ENCODE measurements around the gene MYADM. TPM values are rescaled to one million over a fixed set of nuclear protein-coding genes. Genes with fewer than 3 reads are reported as not detected.

The MYADM gene
- polyA plus RNA-seq, 3 donors from 2014 or later, result 20.1 to 40.5 (median 34.0) TPM

DNA sequence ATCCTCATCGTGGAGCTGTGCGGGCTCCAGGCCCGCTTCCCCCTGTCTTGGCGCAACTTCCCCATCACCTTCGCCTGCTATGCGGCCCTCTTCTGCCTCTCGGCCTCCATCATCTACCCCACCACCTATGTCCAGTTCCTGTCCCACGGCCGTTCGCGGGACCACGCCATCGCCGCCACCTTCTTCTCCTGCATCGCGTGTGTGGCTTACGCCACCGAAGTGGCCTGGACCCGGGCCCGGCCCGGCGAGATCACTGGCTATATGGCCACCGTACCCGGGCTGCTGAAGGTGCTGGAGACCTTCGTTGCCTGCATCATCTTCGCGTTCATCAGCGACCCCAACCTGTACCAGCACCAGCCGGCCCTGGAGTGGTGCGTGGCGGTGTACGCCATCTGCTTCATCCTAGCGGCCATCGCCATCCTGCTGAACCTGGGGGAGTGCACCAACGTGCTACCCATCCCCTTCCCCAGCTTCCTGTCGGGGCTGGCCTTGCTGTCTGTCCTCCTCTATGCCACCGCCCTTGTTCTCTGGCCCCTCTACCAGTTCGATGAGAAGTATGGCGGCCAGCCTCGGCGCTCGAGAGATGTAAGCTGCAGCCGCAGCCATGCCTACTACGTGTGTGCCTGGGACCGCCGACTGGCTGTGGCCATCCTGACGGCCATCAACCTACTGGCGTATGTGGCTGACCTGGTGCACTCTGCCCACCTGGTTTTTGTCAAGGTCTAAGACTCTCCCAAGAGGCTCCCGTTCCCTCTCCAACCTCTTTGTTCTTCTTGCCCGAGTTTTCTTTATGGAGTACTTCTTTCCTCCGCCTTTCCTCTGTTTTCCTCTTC is 6.3 kb downstream of the MYADM start:
- Mint-ChIP-seq H3K9me3 (no peaks in the 10 kb centered on the region), H3K4me3 (peak overlapping the region in 3 of 5 donors; percentile 22 to 42 (median 33)), H3K36me3 (peaks cover 15 to 22% (median 20%) of the 10 kb centered on the region in 3 donors), H3K27me3 (ENCODE audit: low read depth in 3 of 3) (peaks cover 26 to 47% (median 28%) of the 10 kb centered on the region in 3 donors), H3K4me1 (peaks cover 34 to 40% of the 10 kb centered on the region in 2 donors), H3K27ac (peak overlapping the region; percentile 61 to 94 (median 81))
- DNase-seq, result no peak

- peaks cover 34 to 41% of the 10 kb centered on the region in 2 donors for H3K4me1 Mint-ChIP-seq
- no peak for DNase-seq
- peaks cover 21 to 43% (median 25%) of the 10 kb centered on the region in 3 donors for H3K27me3 Mint-ChIP-seq (ENCODE audit: low read depth in 3 of 3)
- H3K9me3 Mint-ChIP-seq, result no peaks in the 10 kb centered on the region
- peak overlapping the region; percentile 5 to 59 (median 42) for H3K4me3 Mint-ChIP-seq
- H3K27ac Mint-ChIP-seq, result peak overlapping the region; percentile 61 to 94 (median 80)
- H3K36me3 Mint-ChIP-seq, result peaks cover 15 to 22% (median 20%) of the 10 kb centered on the region in 3 donors
Measured at GRCh38 chr19:53874606-53874990, 6.9 kb downstream of the MYADM start.

GRCh38 chr19:53875602-53876325 is 8.1 kb downstream of the MYADM start:
- DNase-seq, result no peak
- Mint-ChIP-seq H3K27ac (peak overlapping the region in 1 of 6 donors; percentile 17), H3K36me3 (peaks cover 15 to 22% (median 20%) of the 10 kb centered on the region in 3 donors), H3K4me3 (no peak overlapping the region), H3K4me1 (peaks cover 29 to 35% of the 10 kb centered on the region in 2 donors), H3K27me3 (ENCODE audit: low read depth in 3 of 3) (peaks cover 16 to 37% (median 19%) of the 10 kb centered on the region in 3 donors), H3K9me3 (no peaks in the 10 kb centered on the region)

DNA sequence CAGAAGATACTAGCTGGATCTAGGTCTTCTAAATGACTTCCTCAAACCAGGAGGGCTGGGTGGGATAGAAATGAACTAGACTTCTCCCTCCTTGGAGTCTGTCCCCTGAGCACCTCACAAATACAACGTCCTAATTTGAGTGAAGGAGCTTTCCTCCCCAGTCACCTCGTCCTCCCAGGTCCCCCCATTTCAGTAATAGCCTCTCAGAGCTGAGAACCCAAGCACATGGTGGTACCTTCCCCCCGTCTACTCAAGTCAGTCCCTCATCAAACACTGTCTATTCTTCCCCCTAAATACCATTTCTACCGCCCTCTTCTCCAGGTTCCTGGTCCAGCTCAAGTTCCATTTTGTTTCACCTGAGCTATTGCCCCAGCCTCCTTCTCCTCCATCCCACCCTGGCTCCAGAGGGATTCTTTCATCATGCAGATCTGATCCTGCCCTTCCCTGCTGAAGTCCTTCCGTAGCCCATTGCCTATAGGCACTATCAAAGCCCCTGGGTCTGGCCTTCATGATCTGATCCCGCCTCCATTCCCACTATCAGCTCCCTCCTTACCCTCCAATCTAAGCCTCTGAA is 9.1 kb downstream of the MYADM start:
- Mint-ChIP-seq H3K4me3 (no peak overlapping the region), H3K36me3 (peaks cover 15 to 22% (median 20%) of the 10 kb centered on the region in 3 donors), H3K27ac (peak overlapping the region in 1 of 6 donors; percentile 0)

DNA sequence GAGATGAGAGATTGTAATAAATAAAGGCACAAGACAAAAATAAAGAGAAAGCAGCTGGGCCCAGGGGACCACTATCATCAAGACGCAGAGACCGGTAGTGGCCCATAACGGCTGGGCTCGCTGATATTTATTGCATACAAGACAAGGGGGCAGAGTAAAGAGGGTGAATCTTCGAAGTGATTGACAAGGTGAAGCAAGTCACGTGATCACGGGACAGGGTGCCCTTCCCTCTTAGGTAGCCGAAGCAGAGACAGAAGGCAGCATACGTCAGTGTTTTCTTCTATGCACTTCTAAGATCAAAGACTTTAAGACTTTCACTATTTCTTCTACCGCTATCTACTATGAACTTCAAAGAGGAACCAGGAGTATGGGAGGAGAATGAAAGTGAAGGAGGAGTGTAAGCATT is 9.7 kb downstream of the MYADM start:
- Mint-ChIP-seq H3K4me3 (peak overlapping the region in 1 of 5 donors; percentile 14), H3K4me1 (peaks cover 17 to 28% of the 10 kb centered on the region in 2 donors), H3K36me3 (peaks cover 15 to 22% (median 20%) of the 10 kb centered on the region in 3 donors), H3K27ac (peak overlapping the region in 1 of 6 donors; percentile 43), H3K27me3 (ENCODE audit: low read depth in 3 of 3) (peaks cover 9 to 28% (median 14%) of the 10 kb centered on the region in 3 donors), H3K9me3 (no peaks in the 10 kb centered on the region)
- no peak for DNase-seq

More for the DNA sequence above, 9.1 kb downstream of the MYADM start:
- Mint-ChIP-seq H3K9me3 (no peaks in the 10 kb centered on the region), H3K27me3 (ENCODE audit: low read depth in 3 of 3) (peaks cover 11 to 28% (median 14%) of the 10 kb centered on the region in 3 donors), H3K4me1 (peaks cover 19 to 28% of the 10 kb centered on the region in 2 donors)
- no peak for DNase-seq

- H3K9me3 Mint-ChIP-seq, result no peaks in the 10 kb centered on the region
- peak overlapping the region in 3 of 6 donors; percentile 2 to 58 (median 28) for H3K27ac Mint-ChIP-seq
- peak overlapping the region in 2 of 5 donors; percentile 39 to 66 for H3K4me3 Mint-ChIP-seq
- DNase-seq, result no peak
- peaks cover 11 to 15% (median 11%) of the 10 kb centered on the region in 3 donors for H3K27me3 Mint-ChIP-seq (ENCODE audit: low read depth in 3 of 3)
- H3K4me1 Mint-ChIP-seq, result peaks cover 17 to 26% of the 10 kb centered on the region in 2 donors
- peaks cover 11 to 17% (median 11%) of the 10 kb centered on the region in 3 donors for H3K36me3 Mint-ChIP-seq
Measured at GRCh38 chr19:53878776-53879139, 11.1 kb downstream of the MYADM start.

DNA sequence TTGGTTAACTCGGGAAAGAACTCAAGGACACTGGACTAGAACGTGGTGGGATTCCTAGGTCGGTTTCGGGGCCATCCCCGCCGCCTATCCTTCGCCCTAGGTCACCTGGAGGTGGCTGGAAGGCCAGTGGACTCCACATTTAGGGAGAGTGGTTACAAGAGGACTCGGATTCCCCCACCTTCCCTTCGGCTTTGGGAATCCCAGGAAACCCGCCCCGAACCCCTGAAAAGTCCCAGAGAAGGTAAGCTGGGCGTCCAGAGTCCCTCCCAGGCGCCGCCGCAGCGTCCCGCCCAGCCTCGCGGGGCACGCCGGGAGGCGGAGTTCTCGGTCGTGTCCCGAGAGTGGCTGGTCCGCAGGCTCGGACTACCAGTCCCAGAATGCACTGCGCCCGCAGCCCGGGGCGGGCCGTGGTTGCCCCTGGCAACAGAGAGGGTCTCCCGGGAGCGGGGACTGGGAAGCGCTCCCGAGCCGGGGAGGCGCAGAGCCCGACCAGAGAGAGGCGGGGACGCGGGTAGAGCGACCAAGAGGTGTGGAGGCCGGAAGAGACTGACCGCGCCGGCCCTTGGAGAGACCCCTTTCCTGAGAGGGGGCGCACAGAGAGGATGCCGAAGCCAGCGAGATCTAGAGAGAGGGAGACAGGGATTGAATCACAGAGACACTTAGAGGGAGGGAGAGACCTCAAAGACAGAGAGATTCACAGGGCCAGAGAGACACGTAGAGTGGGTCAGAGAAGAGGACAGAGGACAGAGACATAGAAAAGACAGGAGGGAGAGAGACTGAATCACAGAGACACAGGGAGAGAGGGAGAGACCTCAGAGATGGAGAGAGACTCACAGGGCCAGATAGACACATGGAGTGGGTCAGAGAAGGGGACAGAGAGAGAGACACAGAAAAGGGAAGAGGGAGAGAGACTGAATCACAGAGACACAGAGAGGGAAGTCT is 11.7 kb downstream of the MYADM start:
- DNase-seq, result peak; percentile 69 to 72 (median 69)
- no peaks in the 10 kb centered on the region for H3K9me3 Mint-ChIP-seq
- H3K4me1 Mint-ChIP-seq, result peaks cover 13 to 22% of the 10 kb centered on the region in 2 donors
- H3K36me3 Mint-ChIP-seq, result peaks cover 5 to 11% (median 5%) of the 10 kb centered on the region in 3 donors
- H3K27me3 Mint-ChIP-seq (ENCODE audit: low read depth in 3 of 3), result peaks cover 8 to 11% (median 10%) of the 10 kb centered on the region in 3 donors
- H3K4me3 Mint-ChIP-seq, result peak overlapping the region in 1 of 5 donors; percentile 66
- H3K27ac Mint-ChIP-seq, result peak overlapping the region in 3 of 6 donors; percentile 28 to 62 (median 58)

DNA sequence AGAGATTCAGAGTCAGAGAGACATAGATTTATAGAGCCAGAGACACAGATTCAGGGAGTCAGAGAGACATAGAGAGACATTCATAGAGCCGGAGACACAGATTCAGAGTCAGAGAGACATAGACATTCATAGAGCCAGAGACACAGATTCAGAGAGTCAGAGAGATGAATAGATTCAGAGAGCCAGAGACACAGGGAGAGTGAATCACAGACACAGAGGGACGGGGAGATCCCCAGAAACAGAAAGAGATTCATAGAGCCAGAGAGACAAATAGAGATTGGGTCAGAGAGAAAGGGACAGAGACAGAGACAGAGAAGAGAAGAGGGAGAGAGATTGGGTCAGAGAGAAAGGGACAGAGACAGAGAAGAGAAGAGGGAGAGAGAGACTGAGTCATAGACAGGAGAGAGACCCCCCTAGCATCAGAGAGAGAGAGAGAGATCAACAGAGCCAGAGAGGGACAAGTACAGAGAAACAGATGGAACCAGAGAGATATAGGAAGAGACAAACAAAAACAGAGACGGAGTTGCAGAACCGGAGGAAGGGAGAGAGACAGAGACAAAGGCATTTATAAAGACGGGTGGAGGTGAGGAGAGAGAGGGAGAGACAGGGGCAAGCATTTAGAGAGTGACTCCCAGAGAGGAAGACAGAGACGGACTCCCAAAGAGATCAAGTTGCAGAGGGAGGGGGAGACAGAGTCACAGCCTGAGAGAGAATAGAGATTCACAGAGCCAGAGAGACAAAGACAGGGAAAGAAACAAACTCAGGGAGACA is 13.2 kb downstream of the MYADM start:
- peaks cover 7 to 10% (median 8%) of the 10 kb centered on the region in 3 donors for H3K27me3 Mint-ChIP-seq (ENCODE audit: low read depth in 3 of 3)

DNA sequence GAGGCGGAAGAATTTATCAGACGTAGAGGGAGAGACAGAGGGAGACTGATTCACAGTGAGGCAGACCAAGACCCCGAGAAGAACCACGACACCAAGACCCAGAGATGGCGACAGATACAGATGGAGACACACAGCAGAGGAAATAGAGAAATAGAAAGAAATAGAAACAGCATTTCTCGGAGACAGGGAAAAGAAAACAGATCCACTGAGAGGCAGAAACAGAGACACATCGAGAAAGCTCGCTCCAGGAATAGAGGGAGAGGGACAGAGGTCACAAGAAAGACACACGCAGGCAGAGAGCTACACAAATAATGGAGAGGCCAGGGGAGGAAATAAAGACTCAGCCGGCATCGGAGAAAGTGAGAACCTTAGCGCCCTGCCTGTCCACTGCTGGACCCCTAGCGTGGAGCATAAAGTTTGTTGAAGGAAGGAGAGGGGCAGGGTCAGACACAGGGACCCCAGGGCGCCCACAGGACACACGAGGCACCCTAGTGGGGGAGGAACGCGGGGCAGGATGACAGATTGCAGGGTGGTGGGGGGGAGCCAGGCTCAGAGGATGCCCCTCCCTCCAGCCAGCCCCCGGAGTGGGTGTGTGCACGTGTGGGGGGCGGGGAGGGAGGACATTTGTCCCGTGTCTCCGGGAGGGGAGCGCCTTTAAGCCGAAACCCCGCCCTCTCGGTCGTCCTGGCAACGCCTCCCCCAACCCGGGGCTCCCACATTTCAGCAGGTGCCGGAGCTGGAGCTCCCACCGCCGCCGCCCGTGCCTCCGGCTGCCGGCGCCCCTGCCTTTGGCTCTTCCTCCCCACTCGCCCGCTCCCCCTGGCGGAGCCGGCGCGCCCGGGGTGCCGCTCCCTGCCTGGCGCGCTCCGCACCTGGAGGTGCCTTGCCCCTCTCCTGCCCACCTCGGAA is 14.1 kb downstream of the MYADM start, which contains the start of gene PRKCG:
Gene PRKCG (plus strand): TSS at position 716 of the 909 bp plus-strand sequence. CDS start 298 bp downstream, outside the sequence.
- Mint-ChIP-seq H3K27ac (no peak within 1 kb of the TSS), H3K9me3 (no peaks in the 10 kb centered on the region), H3K36me3 (no peaks in the 10 kb centered on the region), H3K4me1 (peaks cover 6 to 13% of the 10 kb centered on the region in 2 donors), H3K27me3 (ENCODE audit: low read depth in 3 of 3) (peaks cover 6 to 10% (median 8%) of the 10 kb centered on the region in 3 donors), H3K4me3 (peak within 1 kb of the TSS in 3 of 5 donors; percentile 34 to 57 (median 38))
- peak; percentile 48 to 50 (median 49) for DNase-seq

More for the DNA sequence above, 13.2 kb downstream of the MYADM start:
- peaks cover 0 to 2% (median 0%) of the 10 kb centered on the region in 3 donors for H3K36me3 Mint-ChIP-seq
- no peaks in the 10 kb centered on the region for H3K9me3 Mint-ChIP-seq
- DNase-seq, result no peak
- H3K4me1 Mint-ChIP-seq, result peaks cover 6 to 15% of the 10 kb centered on the region in 2 donors
- H3K27ac Mint-ChIP-seq, result no peak overlapping the region
- H3K4me3 Mint-ChIP-seq, result no peak overlapping the region

DNA sequence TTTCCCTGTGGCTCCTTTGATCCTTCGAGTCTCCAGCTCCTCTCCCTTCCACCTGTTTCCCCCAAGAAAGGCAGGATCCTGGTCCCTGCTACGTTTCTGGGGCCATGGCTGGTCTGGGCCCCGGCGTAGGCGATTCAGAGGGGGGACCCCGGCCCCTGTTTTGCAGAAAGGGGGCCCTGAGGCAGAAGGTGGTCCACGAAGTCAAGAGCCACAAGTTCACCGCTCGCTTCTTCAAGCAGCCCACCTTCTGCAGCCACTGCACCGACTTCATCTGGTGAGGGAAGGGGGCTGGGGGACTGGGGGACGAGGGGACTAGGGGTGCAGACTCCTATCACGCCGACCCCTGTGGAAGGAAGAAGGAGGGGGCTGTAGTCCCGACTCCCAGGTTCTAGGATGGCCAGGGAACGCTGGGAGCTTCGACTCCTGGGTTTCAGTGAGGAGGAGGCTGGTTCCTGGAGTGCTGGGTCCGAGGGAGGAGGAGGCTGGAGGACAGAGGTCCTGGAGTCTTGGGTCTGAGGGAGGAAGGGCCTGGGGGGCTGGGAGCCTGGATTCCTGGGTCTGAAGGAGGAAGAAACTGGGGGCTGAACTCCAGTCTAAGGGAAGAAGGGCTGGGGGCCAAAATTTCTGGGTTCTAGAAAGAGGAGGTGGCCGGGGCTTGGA is 14.8 kb downstream of the MYADM start:
- Mint-ChIP-seq H3K4me3 (peak overlapping the region in 3 of 5 donors; percentile 34 to 57 (median 38)), H3K4me1 (peaks cover 6 to 13% of the 10 kb centered on the region in 2 donors), H3K36me3 (no peaks in the 10 kb centered on the region), H3K9me3 (no peaks in the 10 kb centered on the region), H3K27ac (no peak overlapping the region), H3K27me3 (ENCODE audit: low read depth in 3 of 3) (peaks cover 3 to 10% (median 8%) of the 10 kb centered on the region in 3 donors)
- DNase-seq, result no peak

- H3K4me1 Mint-ChIP-seq, result peaks cover 6 to 12% of the 10 kb centered on the region in 2 donors
- peak overlapping the region in 1 of 6 donors; percentile 39 for H3K27ac Mint-ChIP-seq
- H3K9me3 Mint-ChIP-seq, result no peaks in the 10 kb centered on the region
- no peak overlapping the region for H3K4me3 Mint-ChIP-seq
- H3K27me3 Mint-ChIP-seq (ENCODE audit: low read depth in 3 of 3), result peaks cover under 1 to 10% (median 8%) of the 10 kb centered on the region in 3 donors
- H3K36me3 Mint-ChIP-seq, result no peaks in the 10 kb centered on the region
- DNase-seq, result no peak
Measured at GRCh38 chr19:53883231-53883661, 15.6 kb downstream of the MYADM start.
